ENCODE measurements around the gene MCTS1.
A peak's percentile ranks its signal among the peaks of the same experiment; 100 is the strongest.
"Not testable (repeated sequence)": the region's sequence is repeated elsewhere in the genome, so short reads cannot be mapped to it uniquely, and the experiment has no call there.

The MCTS1 gene

GRCh38 chrX:120603707-120604360 lies at the start of gene MCTS1:
MCTS1 (plus strand) TSS chrX:120604101; CDS start chrX:120604237, 136 bp downstream.
- peak; percentile 65 for DNase-seq

GRCh38 chrX:120556251-120556650 lies 47.6 kb upstream of the MCTS1 start:
- no peak for DNase-seq

- DNase-seq: no peak
These were observed 44.1 kb upstream of the MCTS1 start for GRCh38 chrX:120559804-120560203.

- DNase-seq: peak; percentile 23
These were observed 43.5 kb upstream of the MCTS1 start for GRCh38 chrX:120560405-120560841.

GRCh38 chrX:120560842-120561633 lies 42.9 kb upstream of the MCTS1 start, which contains the start of gene CUL4B:
CUL4B (minus strand) TSS chrX:120560962; CDS start chrX:120560638, 324 bp downstream.
- peak; percentile 80 for DNase-seq

GRCh38 chrX:120561634-120562568 lies 42.0 kb upstream of the MCTS1 start:
- DNase-seq: no peak

- DNase-seq: no peak
These were observed 41.4 kb upstream of the MCTS1 start for GRCh38 chrX:120562569-120562926.

- DNase-seq: no peak
These were observed 39.0 kb upstream of the MCTS1 start for GRCh38 chrX:120564925-120565324.

- no peak for DNase-seq
These were observed 37.1 kb upstream of the MCTS1 start for GRCh38 chrX:120566817-120567216.

- no peak for DNase-seq
These were observed 35.9 kb upstream of the MCTS1 start for GRCh38 chrX:120568035-120568434.

- DNase-seq: no peak
These were observed 35.3 kb upstream of the MCTS1 start for GRCh38 chrX:120568609-120569008.

- DNase-seq: no peak
These were observed 33.8 kb upstream of the MCTS1 start for GRCh38 chrX:120570011-120570600.

- not testable (repeated sequence) for DNase-seq
These were observed 30.1 kb upstream of the MCTS1 start for GRCh38 chrX:120573806-120574205.

GRCh38 chrX:120575379-120576114 lies 28.4 kb upstream of the MCTS1 start:
- no peak for DNase-seq

GRCh38 chrX:120585702-120586101 lies 18.2 kb upstream of the MCTS1 start:
- no peak for DNase-seq

- DNase-seq: peak; percentile 9
These were observed 471 bp downstream of the MCTS1 start for GRCh38 chrX:120604361-120604782.

GRCh38 chrX:120612086-120612485 lies 8.2 kb downstream of the MCTS1 start:
- no peak for DNase-seq

- DNase-seq: no peak
These were observed 10.9 kb downstream of the MCTS1 start for GRCh38 chrX:120614816-120615215.

GRCh38 chrX:120617996-120618630 lies 14.2 kb downstream of the MCTS1 start:
- no peak for DNase-seq

GRCh38 chrX:120625371-120625770 lies 21.5 kb downstream of the MCTS1 start:
- DNase-seq: no peak
